Adrenal gland (tissue), 5 donors: ENCODE measurements around the gene IRF8.

Experiments
- CTCF ChIP-seq, 6 experiments: fragments of 450-650 bp in 4 of 6; fragments of 200-600 bp in 2 of 6; sonication (generic) in 1 of 6; IDR thresholded peaks; 1 replicate in 5 of 6; 2 replicates in 1 of 6; pipeline versions ENCODE4 v1.5.1 to v1.8.0; 2016 to 2021; ENCODE audit warnings: antibody characterized with exemption in 6 of 6, mild to moderate bottlenecking in 2 of 6, moderate library complexity in 1 of 6
- POLR2A ChIP-seq, 2 donors: fragments of 450-650 bp; IDR thresholded peaks; one replicate each; pipeline ENCODE4 v1.6.1; 2017; ENCODE audit warnings: antibody characterized with exemption in 2 of 2, mild to moderate bottlenecking in 2 of 2, moderate library complexity in 1 of 2
- donor health status: DM: no; HTN: no; CAD: no.

GRCh38 chr16:85869785-85870558 lies 29.0 kb upstream of the IRF8 start:
- TF ChIP-seq POLR2A (IDR thresholded peaks at IDR 0.05) = no peak
- TF ChIP-seq CTCF (IDR thresholded peaks at IDR 0.05) = no peak
